Activated naive CD8-positive, alpha-beta T cell (primary cell): ENCODE measurements around the gene PDS5A.
"Not testable (repeated sequence)": the region's sequence is repeated elsewhere in the genome, so short reads cannot be mapped to it uniquely, and the experiment has no call there.

Experiments
- H3K27ac Mint-ChIP-seq: one replicate; pipeline ENCODE4 v1.8.0; 2021; ENCODE audit warnings: mixed read lengths
- H3K27me3 Mint-ChIP-seq: one replicate; pipeline ENCODE4 v1.8.0; 2021; ENCODE audit warnings: mixed read lengths
- H3K36me3 Mint-ChIP-seq: one replicate; pipeline ENCODE4 v1.8.0; 2021; ENCODE audit warnings: mixed read lengths
- H3K4me1 Mint-ChIP-seq: one replicate; pipeline ENCODE4 v1.8.0; 2021; ENCODE audit warnings: low read depth, mixed read lengths
- H3K4me3 Mint-ChIP-seq: one replicate; pipeline ENCODE4 v1.8.0; 2021; ENCODE audit warnings: mild to moderate bottlenecking, mixed read lengths
- H3K9me3 Mint-ChIP-seq: one replicate; pipeline ENCODE4 v1.8.0; 2021; ENCODE audit warnings: low read depth, mixed read lengths

Gene PDS5A

GRCh38 chr4:39808231-39808749 is 169.4 kb downstream of the PDS5A start:
- Mint-ChIP-seq H3K9me3 (no peaks in the 10 kb centered on the region), H3K27ac (no peak overlapping the region), H3K36me3 (peaks cover 2% of the 10 kb centered on the region), H3K4me1 (peaks cover 2% of the 10 kb centered on the region), H3K27me3 (no peaks in the 10 kb centered on the region), H3K4me3 (no peak overlapping the region)

- Mint-ChIP-seq H3K27me3 (no peaks in the 10 kb centered on the region), H3K4me3 (no peak overlapping the region), H3K4me1 (no peaks in the 10 kb centered on the region), H3K27ac (no peak overlapping the region), H3K9me3 (no peaks in the 10 kb centered on the region), H3K36me3 (peaks cover 4% of the 10 kb centered on the region)
Measured at GRCh38 chr4:39802005-39802404, 175.7 kb downstream of the PDS5A start.

GRCh38 chr4:39792976-39793375 is 184.7 kb downstream of the PDS5A start:
- H3K36me3 Mint-ChIP-seq, H3K4me3 Mint-ChIP-seq, H3K27me3 Mint-ChIP-seq, H3K4me1 Mint-ChIP-seq, H3K9me3 Mint-ChIP-seq, H3K27ac Mint-ChIP-seq: not testable (repeated sequence)

- H3K36me3 Mint-ChIP-seq = peaks cover 2% of the 10 kb centered on the region
- no peak overlapping the region for H3K27ac Mint-ChIP-seq
- no peaks in the 10 kb centered on the region for H3K9me3 Mint-ChIP-seq
- no peaks in the 10 kb centered on the region for H3K27me3 Mint-ChIP-seq
- no peaks in the 10 kb centered on the region for H3K4me1 Mint-ChIP-seq
- H3K4me3 Mint-ChIP-seq = no peak overlapping the region
Measured at GRCh38 chr4:39792529-39792928, 185.2 kb downstream of the PDS5A start.

GRCh38 chr4:39792128-39792527 is 185.6 kb downstream of the PDS5A start:
- Mint-ChIP-seq H3K36me3 (peaks cover 2% of the 10 kb centered on the region), H3K4me1 (no peaks in the 10 kb centered on the region), H3K27ac (no peak overlapping the region), H3K27me3 (no peaks in the 10 kb centered on the region), H3K9me3 (no peaks in the 10 kb centered on the region), H3K4me3 (no peak overlapping the region)

GRCh38 chr4:39786838-39787237 is 190.9 kb downstream of the PDS5A start:
- Mint-ChIP-seq H3K36me3 (peaks cover 4% of the 10 kb centered on the region), H3K4me1 (no peaks in the 10 kb centered on the region), H3K27ac (no peak overlapping the region), H3K4me3 (no peak overlapping the region), H3K27me3 (no peaks in the 10 kb centered on the region), H3K9me3 (no peaks in the 10 kb centered on the region)

- Mint-ChIP-seq H3K9me3 (no peaks in the 10 kb centered on the region), H3K27ac (no peak overlapping the region), H3K4me1 (no peaks in the 10 kb centered on the region), H3K27me3 (no peaks in the 10 kb centered on the region), H3K36me3 (peaks cover 4% of the 10 kb centered on the region), H3K4me3 (no peak overlapping the region)
Measured at GRCh38 chr4:39785083-39785482, 192.6 kb downstream of the PDS5A start.

GRCh38 chr4:39781988-39782387 is 195.7 kb downstream of the PDS5A start:
- H3K9me3 Mint-ChIP-seq, H3K27ac Mint-ChIP-seq, H3K4me1 Mint-ChIP-seq, H3K4me3 Mint-ChIP-seq, H3K36me3 Mint-ChIP-seq, H3K27me3 Mint-ChIP-seq: not testable (repeated sequence)
